HG03039 (cell line): ENCODE results near the gene DNLZ.
"Not testable (repeated sequence)": the region's sequence is repeated elsewhere in the genome, so short reads cannot be mapped to it uniquely, and the experiment has no call there.

Source experiments
- ATAC-seq: cut with Tn5 transposase; IDR thresholded peaks from one replicate; pipeline ENCODE4 v1.9.1; 2021; ENCODE audit warnings: mild to moderate bottlenecking, moderate library complexity; ENCODE audit not compliant: unreplicated experiment

Gene DNLZ

DNA sequence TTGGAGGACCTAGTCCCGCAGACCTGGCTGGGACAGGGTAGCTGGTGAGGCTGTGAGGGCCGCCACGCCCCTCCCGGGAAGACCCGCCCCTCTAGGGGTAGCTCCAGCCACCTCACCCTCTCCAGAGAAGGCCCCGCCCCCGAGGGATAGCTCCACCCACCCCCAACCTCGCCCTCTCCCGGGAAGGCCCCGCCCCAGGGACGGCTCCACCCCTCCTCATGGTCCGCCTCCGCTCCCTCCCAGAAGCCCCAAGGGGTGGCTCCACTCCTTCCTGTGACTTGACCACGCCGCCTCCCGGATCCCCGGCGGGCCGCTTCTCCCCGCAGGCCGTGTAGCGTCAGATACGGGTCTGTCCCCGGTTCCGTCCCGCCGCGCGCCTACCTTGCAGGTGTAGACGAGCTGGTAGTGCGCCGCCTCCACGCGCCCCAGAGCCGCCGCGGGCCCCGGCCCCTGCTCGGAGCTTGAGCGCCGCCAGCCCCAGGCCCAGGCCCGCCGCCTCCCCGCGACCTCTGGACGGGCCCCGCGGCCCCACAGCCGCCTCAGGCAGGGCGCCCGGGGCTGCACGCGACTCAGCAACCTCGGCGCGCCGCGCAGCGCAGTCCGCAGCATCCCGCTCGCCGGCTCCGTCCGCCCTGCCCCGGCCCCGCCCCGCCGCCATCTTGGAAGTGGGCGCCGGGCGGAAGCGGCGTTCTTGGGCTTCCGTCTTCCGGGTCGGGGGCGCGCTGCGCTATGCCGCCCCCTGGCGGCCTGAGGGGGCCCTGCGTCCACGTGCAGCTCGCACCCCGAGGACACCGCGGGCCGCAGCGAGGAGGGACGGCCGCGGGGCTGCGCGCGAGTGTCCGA is at the start of gene DNLZ:
TSS of gene DNLZ (minus strand) at position 639 of the 843 bp plus-strand sequence. CDS start at position 609, 30 bp downstream.
- ATAC-seq = peak; percentile 60

DNA sequence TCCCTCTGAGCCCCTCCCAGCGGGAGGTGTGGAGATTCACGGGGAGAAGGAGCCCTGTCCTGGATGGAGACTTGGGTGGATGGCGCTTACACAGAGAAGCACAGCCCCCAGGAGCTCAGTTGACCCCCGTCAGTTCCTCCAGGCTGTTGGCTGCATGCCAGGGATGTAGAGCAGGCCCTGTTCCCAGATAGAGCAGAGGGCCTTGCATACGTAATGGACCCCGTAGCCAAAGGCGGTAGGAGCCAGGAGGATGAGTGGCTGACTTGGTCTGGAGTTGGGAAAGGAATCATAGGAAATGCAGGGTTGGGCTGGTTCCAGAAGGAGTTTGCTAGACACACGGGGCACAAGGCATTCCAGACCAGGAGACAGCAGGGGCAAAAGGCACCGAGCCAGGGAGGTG is 49.4 kb upstream of the DNLZ start:
- ATAC-seq = no peak

DNA sequence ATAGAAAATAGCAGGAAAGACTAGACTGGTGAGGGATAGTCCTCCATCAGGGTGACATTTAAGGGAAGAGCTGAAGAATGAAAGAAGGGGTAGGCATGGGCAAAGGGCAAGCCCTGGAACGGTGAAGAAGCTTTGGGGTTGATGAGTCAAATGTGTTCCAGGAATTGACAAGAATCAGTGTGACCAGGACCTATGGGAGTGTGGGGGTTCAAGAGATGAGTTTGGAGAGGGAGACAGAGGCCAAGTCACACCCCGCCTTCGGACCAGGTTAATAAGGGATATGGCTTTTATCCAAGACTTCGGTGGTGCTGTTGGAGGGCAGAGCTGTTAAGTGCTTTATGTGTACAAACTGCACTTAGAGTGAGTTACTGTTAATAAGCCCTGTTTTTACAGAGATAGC is 47.8 kb upstream of the DNLZ start:
- no peak for ATAC-seq

DNA sequence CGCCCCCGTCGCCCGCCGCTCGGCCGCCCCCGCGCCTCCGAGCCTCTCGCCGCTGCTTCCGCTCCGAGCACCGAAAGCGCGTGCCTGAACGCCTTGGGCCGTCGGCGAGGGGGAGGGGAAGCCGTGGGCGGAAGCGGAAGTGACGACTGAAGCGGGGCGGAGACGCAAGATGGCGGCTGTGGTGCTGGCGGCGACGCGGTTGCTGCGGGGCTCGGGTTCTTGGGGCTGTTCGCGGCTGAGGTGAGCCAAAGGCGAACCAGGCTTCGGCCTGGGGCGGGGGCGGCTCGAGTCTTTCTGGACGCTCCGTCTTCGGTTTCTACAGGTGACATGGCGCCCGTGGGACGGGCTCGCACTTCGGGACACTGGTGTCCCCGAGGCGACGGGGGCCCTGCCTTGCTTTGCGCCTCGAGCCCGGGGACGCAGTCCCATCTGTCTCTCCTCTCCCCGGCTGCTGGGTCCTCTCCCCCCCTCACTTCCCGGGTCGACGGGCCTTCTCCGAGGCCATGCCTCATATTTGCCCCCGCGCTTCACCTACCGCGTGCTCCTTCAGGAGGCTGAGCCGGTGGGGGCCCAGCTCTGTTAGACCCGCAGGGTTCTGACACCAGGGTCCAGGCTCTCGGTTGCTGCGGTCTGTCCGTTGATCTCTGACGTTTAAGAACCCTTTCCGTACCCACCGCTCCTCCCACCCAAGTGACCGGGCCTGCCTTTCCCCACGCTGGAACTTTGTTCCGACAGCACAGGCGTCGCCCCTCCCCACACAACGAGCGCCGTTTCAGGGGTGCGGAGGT is 47.1 kb upstream of the DNLZ start, which contains the start of the genes ENTR1 and PMPCA:
TSS of gene ENTR1 (minus strand) at position 115 of the 788 bp plus-strand sequence. CDS start 217 bp downstream, outside the sequence.
TSS of gene PMPCA (plus strand) at position 159 of the 788 bp plus-strand sequence. CDS start at position 170, 11 bp downstream.
- ATAC-seq = peak; percentile 60

DNA sequence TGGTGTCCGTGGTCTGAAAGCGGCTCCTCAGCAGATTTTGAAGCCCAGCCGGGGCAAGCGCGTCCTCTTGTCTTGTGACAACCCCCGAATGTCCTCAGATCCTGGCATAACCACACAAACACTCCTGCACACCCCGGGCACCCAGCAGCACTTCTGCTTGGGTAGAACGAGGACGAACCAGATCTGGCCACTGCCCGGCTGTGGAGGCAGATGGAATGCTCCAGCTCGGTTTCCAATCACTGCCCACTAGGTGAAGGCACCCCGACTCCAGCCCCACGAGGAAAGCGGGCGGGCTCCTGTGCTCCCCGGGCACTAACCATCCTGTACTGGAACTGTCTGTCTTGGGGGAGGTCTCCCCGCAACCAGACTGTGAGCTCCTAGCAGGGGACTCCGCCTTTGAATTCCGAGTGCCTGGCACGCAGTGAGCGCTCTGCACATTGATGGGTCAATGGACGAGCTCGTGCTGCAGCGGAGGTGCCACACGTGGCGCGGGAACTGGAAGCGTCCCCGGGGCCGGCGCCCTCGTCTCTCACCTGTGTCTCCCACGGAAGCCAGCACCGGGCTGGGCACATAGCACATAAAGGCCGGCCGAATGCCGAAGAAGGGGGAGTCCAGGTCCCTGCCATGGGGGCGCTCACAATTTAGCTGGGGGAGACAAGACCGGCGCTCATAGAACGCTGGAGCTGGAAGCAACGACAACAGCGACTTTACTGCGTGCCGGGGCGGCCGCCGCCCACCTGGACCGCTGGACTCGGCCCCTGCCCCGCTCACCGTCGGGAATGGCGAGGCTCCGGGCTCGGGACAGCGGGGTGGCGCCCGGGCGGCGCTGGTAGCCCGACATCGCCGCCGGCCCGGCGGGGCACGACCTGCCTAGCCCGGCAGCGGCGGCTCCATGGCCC is 46.3 kb upstream of the DNLZ start:
- ATAC-seq = peak; percentile 10

DNA sequence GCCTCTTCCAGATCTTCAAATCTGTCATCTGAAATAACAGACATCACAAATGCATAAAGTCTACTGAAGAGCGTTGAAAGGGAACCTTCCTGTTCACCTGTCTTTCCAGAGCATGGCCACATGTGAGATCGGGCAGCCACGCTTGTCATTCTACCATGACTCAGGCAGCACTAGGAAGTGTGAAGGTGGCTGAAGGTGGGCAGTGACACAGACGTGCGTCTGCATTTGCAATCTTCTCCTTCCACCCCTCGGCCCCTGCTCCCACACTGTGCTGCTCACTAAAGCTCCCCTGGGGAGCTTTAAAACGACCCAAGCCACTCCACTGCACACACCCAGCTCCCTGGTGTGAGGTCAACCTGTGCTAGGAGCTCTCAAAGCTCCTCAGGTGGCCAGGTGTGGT is 44.4 kb upstream of the DNLZ start:
- no peak for ATAC-seq

DNA sequence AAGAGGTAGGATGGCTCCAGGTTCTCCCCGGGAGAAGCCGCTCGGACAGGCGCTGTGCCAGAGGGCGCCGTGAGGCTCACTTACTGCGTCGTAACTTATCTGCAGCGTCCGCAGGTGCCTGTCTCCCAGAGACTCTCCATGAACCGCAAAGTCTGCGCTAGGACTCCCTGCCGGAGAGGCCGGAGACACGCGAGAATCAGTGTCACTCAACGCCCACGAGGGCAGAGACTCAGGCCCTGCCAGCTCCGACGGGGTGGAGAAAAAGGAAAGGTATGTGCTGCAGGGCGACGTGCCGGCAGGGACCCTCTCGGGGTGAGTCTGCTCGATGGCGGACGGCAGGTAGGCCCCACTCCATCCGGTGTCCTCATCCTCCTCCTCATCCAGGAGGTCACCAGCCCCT is 43.5 kb upstream of the DNLZ start:
- not testable (repeated sequence) for ATAC-seq

DNA sequence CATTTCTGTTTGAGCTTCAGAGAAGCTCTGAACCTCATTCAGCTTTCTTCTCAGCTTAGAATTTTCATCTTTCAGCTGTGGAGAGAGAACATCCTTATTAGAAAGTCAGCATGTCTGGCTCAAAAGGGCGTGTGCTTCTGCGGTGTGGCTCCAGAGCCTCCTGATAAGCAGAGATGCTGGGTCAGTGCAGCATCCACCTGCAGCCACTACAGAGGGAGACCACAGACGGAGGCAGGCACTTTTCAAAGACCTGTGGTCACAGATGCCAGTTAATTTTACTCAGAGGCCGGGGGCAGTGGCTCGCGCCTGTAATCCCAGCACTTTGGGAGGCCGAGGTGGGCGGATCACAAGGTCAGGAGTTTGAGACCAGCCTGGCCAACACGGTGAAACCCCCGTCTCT is 42.4 kb upstream of the DNLZ start:
- ATAC-seq = not testable (repeated sequence)

DNA sequence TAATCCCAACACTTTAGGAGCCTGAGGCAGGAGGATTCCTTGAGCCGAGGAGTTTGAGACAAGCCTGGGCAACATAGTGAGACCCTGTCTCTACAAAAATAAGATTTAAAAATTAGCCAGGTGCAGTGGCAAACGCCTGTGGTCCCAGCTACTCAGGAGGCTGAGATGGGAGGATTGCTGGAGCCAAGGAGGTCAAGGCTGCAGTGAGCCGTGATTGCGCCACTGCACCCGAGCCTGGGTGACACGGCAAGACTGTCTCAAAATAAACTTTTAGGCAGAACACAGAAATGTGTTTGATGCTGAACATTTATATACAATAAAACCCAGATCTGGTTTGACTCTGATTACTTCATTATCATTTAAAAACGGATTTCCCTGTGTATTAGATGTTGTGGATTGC is 41.9 kb upstream of the DNLZ start:
- ATAC-seq = no peak

DNA sequence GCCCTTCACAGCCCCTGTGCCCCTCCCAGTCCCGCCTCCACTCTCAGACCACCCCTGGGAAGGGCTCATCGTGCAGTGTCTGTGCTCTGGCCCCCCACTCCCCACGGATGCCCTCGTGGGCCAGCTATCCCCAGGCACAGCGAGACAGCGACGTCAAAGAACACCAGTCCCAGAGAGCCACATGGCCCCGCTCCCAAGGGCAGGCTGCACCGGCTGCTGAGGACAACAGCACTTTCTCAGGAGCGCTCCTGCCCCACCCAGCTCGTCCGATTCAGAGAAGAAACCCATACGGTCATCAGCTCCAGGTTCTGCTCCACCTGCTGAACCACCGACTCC is 41.2 kb upstream of the DNLZ start:
- ATAC-seq = no peak

DNA sequence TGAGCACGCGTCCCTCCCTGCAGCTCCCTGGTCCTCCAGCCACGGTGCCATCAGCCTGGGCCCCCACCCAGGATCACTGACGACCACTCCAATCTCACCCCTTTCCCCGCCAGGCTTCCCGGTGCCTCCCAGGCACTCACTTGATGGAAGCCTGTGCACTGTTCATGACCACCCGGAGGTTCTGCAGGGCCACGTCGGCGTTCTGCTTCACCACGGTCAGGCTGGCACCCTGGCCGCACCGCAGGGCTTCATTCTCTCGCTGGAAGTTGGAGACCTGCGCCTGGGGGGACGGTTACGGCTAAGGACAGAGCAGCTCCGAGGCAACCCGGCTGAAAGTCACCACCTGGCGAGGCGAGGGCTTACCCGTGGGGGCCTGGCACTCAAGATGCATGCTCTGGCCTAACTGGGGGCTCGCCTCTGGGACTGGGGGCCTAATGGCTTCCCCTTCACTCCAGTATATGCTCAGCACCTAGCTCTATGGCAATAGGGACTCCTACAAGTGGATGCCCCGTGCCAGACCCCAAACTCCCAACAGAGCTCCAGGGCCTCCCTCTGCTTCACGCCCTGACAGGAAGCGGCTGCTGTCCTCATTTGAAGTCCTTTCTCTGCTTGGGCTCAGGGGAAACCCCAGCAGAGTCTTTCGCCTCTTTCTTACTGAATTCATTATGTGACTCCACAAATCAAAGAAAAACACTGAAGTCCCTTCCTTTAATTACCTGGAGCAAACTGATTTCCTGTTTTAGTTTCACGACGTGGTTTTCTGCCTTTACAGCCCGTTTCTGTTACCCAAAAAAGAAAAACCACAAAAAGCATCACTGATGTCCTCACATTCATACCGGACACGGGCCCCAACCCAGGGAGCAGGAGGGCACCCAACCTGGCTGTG is 40.6 kb upstream of the DNLZ start:
- no peak for ATAC-seq

DNA sequence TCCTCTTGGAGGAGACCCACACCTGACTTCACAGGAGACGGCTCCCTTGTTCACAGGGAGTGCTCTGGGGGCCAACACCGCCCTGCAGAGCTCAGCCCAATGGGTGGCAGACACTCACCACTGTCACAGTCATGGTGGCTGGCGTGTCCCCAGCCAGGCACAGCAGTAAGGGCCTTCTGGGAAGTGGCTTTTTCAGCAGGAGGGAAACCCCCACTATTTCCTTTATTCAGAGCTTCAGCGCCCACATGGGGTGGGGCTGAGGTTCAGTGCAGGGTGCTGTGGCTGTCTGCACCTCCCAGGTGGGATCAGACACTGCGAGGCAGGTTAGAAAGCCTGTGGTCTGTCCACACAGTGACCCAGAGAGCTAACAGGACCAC is 40.0 kb upstream of the DNLZ start:
- ATAC-seq = no peak

DNA sequence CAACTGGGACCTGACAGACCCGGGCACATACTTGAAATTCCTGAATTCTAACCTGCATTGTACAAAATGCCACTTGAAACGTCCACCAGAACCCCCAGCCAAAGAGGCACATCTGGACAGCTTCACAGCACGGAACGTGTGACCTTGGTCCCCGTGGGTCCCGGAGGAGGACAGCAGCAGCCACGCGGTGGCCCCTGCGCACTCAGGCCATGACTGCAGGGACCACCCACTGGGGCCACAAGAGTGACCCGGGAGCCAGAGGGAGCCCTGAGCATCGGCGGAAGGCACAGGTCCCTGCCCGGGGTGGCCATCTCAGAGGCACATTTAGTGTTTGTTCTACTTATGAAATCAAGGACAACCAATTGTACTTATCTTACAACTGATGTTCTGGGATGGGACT is 38.5 kb upstream of the DNLZ start:
- no peak for ATAC-seq

DNA sequence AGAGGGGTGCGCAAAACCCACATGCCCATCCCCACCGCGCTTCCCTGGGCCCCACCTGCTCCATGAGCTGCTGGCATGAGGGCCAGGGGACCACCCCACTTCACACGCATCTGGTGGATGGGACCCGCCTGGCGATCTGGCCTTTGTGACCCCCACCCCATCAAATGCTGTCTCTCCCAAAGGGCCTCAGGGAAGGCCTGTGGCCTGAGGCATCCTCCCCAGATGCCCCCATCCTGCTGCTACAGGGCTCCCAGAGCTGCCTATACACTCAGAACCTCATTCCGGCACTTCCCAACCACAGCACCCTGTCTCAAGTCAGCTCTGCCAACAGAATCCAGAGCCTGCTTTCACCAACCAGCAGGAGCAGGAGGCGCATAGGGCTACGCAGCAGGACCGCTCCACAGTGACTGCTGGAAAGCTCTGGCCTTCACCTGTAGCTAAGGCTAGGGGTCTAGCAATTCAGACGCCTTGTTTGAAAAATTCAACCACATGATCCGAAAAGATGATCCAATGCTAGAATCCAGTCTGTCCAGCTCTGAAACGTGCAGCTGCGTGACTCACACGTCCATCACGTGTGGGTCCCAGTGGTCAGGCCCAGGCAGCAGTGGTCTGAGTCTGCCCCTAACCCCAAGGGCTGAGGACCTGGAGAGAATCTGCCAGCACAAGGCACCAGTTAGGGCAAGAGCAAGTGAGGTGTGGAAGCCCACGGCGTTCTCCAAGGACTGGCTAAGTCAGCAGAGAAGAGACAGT is 37.8 kb upstream of the DNLZ start:
- ATAC-seq = no peak

DNA sequence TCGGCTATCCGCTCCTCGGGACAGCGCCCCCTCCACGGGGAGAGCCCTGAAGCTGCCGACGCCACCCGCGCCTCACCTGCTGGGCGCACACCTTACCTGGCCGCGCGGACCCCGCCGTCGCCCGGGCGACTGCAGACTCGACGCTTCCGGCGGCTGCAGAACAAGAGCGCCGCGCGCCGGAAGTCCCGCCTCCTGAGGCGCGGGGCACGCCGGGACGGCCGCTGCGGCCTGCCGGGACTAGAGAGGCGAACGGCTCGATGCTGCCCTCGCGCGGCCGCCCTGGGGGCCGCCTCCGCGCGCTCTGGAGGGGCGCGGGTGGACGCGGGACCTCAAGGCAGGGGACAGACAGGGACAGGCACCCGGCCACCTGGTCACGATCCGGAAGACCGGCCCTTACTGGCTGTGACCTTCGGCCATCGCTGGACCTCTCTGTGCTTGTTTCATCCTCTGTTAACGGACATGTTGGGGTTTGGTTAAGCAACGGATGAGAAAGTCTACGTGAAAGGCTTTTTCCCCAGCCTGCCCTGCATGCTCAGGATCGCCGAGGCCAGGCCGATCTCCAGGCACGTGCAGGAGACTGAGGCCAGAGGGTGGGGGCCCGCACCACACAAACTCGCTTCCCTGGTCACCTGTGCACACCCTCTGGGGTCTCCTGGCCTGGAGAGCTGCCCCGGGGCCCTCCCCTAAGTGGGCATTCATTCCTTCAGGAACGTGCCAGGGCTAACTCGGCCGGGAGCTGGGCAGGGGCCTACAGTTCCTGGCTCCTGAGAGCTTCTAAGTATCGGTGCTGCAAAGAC is 36.7 kb upstream of the DNLZ start, which contains the start of gene SNAPC4:
TSS of gene SNAPC4 (minus strand) at position 133 of the 797 bp plus-strand sequence. CDS start 1,742 bp downstream, outside the sequence.
- ATAC-seq = peak; percentile 62

DNA sequence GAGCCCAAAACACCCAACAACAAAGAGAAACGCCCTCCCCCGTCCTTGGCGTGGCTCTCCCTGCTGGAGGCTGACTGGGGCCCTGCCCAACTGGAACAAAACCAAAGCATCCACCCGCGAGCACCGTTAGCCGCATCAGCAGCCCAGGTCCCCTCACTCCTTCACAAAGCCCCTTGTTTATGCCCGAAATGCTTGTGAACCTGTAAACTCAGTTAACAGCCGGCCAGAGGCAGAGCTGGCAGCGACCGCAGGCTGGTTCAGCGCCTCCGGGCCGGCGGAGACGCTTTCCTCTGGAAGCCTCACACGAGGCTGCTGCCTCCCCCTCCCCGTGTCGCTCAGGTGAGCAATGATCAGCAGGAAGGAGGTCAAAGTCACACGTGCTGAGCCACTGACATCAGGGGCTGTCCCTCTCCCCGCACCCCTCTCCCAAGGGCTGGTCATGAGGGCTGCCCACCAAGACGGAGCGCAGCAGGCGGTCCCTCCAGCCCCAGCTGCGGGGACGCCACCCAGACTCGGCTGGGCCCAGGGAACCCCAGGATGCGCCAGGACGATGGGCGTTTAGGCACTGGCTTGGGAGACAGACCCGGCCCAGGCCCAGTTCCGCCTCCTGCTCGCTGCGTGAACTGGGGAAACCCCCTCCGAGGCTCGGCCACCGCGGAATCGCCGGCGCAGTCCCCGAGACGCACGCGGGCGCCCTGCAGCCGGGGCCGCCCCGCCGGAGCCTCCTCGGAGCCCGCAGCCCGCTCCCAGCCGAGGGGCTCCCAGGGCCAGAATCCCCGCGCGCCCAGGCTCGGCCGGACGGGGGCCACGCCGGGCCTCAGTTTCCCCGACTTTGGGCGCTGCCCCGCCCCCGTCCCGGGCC is 35.9 kb upstream of the DNLZ start:
- ATAC-seq = peak; percentile 12

DNA sequence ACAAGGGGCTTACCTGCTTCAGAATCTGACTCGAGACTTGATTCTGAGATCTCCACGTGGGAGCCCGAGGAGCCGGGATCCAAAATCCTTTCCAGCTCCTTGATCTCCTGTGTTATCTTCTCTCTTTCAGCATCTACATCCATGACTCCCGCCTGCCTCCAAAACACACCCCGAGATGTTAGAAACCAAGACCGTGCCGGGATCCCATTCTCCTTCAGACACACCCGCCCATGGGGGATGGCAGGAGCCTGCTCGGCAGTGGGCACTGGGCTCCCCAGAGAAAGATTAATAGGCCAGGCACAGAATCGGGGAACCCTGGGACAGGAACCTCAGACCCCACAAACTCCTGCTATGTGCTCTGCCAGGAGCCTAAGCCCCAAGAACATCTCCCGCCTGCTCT is 34.7 kb upstream of the DNLZ start:
- ATAC-seq = no peak
